ENCODE data around the gene HEPHL1.
"Not testable (repeated sequence)": the region's sequence is repeated elsewhere in the genome, so short reads cannot be mapped to it uniquely, and the experiment has no call there.

HEPHL1 gene

DNA sequence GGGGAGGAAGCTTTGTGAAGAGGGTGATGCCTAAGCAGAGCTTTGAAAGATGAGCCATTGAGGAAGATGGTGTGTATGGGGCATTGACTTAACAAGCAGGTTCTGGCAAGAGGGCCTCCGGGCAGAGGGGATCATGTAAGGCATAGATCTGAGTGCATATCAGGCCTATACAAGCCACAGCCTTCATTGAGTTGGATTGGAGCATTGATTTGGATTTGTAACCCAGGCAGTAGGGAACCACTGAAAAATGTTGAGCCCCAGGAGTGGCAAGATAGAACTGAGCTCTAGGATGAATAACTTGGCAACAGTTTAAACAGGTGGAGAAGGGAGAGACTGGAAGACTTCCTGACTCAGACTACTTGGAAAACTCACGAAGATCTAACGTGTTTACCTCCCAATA lies 128.9 kb downstream of the HEPHL1 start:
- no peak for DNase-seq (ENCODE audit: low spot score)

DNA sequence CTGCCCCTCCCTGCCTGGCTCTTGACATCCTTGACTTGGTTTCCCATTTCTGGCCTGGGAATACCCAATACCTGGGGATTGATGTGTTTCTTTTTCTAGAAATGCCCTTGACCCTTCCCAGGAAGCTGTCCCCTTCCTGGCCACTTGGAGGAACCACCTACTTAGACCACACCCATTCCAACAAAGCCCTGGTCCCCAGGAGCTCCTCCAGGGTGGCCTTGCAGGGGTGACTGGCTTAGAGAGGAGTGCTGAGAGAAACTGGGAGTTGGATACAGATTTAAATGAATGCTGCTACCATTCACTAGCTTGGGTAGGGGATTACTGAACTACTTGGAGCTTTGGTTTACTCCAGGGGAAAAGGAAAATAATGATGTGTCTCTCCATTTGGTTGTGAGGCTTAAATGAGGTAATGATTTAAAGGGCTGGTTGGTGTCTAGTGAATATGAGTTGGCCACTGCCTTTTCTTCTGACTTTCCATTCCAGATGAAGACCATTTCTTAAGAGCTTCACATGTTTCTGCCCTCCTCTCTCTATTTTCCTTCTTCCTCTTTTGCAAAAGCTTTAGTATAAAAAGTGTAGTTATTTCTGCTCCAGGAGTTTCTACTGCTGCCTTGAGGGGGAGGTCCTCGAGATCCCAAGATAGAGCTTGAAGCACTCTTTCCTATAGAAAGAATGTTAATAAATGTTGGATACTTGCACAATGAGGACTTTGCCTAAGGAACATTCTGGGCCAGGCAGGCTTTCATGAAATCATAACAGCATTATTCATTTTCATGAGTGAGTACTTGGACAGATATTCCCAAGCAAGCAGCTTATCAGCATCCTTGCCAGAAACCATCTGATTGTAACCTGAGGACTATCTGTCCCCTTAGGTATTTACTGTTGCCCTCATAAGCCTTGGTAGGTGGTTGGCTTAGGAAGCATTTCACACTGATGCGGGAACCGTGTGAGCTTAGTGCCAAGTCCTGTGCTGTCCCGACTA lies 129.8 kb downstream of the HEPHL1 start:
- no peak for DNase-seq (ENCODE audit: low spot score)

DNA sequence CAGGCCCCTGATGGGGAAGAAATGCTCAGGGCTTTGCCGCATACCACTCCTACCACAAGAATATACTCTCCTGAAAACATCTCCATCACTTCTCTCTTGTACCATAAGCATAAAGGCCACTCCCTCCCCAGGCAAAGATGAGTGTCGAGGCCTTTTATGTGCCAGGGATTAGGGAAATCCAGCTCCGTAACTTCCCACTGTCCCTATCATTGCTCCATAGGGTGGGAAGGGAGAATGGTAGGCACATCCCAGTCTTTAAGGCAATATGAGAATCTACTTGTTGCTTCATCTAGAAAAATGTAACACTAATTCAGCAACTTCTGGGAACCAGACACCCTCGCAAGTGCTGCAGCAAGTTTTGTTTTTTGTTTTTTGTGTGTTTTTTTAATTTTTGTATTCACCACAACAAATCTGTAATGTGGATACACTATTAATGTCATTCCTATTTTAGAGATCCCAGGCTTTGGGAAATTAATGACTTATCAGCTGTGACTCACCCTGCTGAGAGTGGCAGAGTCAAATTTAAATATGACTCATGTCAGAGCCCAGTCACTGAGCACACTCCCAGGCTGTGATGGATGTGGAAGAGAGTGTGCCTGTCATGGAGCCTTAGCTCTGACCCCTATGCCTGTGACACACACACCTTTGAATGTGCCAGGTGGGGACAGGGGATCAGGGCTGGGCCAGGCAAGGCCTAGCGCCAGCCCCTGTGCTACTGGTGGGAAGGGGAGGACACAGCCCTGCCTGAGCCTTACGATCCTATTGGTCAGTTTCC lies 130.9 kb downstream of the HEPHL1 start:
- DNase-seq (ENCODE audit: low spot score) = no peak

DNA sequence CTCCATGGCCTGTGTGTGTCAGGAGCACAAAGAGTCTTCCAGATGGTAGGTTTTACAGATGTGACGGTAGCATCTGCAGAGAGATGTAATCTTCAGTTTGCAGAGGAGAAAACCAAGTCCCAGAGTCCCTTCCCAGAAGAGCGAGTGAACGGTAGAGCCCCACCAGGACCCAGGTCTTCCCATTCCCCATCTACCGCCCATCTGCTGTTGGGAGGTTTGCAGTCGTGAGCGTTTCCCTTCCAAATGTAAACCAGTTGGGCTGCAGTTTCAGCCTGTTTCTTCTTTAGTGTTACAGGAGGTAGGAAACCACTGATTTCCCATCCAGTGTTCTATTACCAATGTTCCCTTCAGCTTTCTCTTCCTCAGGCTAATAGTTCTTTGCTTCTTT lies 131.5 kb downstream of the HEPHL1 start:
- DNase-seq (ENCODE audit: low spot score) = no peak

DNA sequence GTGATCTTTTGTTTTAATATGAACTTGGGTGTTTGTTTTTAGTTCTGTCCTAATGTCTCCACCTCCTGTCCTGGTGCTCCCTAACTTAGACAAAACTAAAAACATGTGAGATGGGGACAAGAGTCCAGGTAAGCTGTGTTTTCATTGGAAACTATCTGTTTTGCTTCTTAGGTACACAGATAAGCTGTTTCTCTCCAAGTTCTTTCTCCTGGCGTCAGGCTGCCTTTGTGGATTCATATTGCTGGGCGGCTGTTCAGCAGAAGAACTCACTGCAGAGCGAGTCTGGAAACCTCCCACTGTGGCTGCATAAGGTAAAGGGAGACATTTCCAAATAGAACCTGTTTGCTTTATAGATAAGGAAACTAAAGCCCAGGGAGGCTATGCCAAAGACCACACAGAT lies 132.2 kb downstream of the HEPHL1 start:
- DNase-seq (ENCODE audit: low spot score) = no peak

DNA sequence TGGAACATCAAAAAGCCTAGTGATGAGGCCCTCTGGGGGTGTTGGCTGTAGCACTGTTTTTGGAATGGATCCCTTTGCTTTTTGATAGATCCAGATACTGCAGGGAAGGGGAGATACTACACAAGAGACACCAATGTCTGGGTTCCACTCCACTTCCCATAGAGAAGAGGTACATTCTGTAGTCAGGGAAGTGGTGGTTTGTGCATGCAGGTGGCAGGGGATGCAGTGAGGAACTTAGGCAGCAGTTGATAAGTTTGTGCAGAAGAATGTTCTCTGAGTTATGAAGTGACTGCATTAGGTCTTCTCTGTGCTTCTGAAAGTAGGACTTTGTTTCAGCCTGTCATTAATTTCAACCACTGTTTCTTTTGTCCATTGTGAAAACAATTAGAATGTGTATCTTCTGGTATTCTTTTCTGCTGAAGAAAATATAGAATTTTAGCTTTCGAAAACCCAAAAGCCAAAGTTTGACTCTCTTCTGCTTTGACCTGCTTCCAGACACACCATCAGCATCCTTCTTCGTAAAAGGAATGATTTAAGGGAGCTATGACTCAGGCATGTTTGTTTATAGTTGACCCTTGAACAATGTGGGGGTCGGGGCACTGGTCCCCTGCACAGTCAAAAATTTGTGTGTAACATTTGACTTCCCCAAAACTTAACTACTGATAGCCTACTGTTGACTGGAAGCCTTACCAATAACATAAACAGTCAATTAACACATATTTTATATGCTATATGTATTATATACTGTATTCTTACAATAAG lies 133.1 kb downstream of the HEPHL1 start:
- DNase-seq (ENCODE audit: low spot score) = no peak

DNA sequence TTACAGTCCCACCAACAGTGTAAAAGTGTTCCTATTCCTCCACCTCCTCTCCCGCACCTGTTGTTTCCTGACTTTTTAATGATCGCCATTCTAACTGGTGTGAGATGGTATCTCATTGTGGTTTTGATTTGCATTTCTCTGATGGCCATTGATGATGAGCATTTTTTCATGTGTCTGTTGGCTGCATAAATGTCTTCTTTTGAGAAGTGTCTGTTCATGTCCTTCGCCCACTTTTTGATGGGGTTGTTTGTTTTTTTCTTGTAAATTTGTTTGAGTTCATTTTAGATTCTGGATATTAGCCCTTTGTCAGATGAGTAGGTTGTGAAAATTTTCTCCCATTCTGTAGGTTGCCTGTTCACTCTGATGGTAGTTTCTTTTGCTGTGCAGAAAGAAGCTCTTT lies 136.2 kb downstream of the HEPHL1 start:
- DNase-seq (ENCODE audit: low spot score) = not testable (repeated sequence)

Small RNA genes lying within 50 kb of the gene (small RNA-seq; reads per million reads assigned to genes)
- 0 reads per million in 2 experiments for gene AP002795.1
